ENCODE measurements around the gene WDR1.

Gene WDR1

DNA sequence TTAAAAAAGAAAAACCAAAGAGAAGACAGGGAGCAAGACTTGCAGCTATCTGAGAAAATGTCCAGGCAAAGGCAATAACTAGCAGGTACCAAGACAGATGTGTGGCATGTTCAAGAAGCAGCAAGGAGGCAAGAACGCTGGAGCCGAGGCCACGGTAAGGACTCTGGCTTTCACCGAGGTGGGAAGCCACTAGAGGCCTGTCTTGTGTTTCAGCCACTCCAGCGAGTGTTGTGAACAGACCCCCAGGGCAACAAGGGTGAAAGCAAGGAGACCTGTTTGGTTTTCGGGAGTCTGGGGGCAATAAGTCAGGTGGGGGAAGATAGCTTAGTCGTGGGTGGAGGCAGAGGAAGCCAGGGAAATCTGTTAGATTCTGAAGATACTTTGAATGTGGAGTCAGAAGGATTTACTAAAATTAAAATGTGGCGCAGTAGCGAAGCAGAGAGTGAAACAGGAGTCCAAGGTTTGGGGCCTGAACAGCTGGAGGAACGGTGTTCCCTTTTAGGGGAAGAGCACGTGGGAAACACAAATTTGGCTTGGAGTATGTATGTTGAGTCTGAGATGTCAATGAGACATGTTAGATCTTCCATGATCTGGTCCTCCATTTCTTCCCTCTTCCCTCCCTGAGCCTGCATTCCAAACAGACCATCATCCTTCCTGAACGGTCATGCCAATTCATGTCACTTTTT is 3.1 kb downstream of the WDR1 start:
- DNase-seq = no peak

- no peak for DNase-seq
These were observed 3.8 kb downstream of the WDR1 start for GRCh38 chr4:10112658-10113284.

- no peak for DNase-seq
These were observed 5.4 kb downstream of the WDR1 start for GRCh38 chr4:10111067-10111801.

- no peak for DNase-seq
These were observed 6.5 kb downstream of the WDR1 start for GRCh38 chr4:10109995-10110670.

- DNase-seq = no peak
These were observed 7.5 kb downstream of the WDR1 start for GRCh38 chr4:10108818-10109783.

DNA sequence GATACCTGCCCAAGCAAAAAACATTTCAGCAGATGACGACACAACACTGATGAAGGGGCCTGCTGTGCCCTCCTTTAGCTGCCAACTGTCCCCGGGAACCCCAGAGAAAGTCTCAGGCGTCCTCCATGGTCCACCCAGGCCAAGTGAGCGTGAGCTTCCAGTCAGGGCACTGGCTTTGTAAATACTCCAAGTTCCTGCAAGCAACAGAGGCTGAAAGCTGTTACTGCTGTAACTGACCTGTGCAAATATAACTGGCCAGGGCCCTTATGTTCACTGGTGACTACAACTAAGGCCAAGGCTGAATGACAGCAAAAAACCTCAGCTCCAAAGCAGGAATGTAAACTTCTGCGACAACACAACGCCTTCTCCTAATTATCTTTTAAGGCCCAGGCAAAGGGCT is 8.2 kb downstream of the WDR1 start:
- DNase-seq = no peak

GRCh38 chr4:10107111-10108091 is 9.2 kb downstream of the WDR1 start:
- no peak for DNase-seq

DNA sequence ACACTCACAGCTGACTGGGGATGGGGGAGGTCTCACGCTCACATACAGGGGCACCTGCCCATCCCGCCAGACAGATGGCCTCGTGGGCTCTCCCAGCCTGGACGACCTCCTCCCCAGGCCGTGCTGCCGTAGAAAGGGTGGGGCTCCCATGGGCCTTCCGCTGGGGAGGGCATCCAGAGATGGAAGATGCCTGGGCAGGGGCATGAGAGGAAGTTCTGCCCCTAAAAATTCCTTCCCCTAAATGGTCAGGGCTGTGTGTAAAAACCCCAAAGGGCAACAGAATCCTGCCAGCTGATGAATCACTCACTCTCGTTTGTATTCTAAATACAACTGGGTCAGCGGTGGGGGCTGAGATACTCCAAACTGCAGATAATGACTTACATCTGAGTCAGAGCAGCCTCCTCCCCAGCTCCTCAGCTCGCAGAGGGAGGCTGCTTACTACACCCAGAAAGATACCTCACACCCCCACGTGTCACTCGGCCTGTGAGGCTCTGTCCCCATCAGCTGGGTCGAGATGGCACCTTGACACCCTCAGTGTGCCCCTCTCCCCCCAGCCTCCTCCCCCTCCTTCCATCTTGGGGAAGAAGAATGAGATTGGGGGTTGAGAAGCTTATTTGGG is 10.1 kb downstream of the WDR1 start:
- DNase-seq = peak; percentile 54

DNA sequence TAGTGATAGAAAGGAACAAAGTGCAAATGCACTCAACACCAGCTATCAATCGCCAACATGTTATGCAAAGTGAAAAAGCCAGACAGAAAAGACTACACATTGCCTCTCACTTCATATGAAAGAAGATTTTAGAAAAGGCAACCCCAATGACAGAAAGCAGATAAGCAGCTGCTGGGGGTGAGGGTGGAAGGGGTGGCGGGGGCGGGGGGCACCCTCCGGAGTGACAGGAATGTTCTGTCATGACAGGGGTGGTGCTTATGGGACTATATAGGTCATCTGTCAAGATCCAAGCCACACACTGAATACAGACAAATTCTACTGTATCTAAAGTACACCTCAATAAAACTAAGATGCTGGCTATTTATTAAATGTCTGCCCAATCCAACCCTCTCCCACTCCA is 10.7 kb downstream of the WDR1 start:
- no peak for DNase-seq

- no peak for DNase-seq
These were observed 11.2 kb downstream of the WDR1 start for GRCh38 chr4:10105421-10105820.

DNA sequence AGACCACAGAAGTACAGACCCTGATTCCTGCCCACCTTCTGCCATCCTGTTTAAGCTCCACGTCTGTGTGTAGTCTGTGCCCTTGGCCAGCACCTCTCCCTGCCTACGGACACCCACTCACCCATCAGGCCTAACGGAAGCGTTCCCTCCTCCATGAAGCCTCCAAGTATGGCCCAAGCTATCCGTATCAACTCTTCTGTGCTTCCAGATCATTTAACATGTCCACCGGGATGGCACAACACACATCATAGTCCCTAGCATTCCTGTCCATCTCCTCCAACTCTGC is 11.7 kb downstream of the WDR1 start:
- no peak for DNase-seq

- DNase-seq = no peak
These were observed 12.2 kb downstream of the WDR1 start for GRCh38 chr4:10104211-10104990.

- DNase-seq = no peak
These were observed 13.9 kb downstream of the WDR1 start for GRCh38 chr4:10102474-10103332.

DNA sequence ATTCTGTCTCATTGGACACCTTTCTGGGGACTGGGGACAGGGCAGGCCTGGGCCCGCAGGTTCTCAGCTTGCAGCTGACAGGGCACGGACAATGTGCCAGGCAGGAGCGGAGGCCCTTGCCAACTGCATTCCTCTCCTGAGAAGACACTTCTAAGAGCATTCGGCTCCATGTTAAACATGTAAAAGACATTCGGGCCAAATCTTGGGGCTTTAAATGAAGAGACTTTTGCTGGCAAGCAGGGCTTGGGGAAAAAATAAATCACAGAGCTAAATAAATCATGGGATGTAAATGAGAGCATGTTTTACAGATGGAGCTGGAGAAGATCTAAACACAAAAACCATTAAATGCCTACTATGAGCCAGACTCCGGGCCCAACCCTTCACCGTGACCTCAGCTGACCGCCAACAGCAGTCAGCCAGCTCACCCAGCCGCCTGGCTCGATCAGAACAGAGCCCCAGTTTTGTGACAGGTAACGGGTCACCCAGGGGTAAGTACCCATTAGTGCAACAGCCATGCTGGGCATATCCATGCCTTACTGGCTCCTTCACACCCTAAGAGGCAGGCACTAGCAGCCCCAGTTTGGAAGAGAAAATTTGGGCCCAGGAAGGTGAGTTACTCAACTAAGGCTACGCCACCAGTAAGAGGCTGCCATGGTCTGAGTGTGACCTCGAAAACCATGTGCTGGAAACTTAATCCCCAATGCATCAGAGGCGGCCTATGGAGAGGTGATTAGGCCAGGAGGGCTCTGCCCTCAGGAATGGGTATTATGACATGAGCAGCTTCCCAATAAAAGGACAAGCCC is 14.7 kb downstream of the WDR1 start:
- no peak for DNase-seq

- peak; percentile 24 for DNase-seq
These were observed 15.8 kb downstream of the WDR1 start for GRCh38 chr4:10100734-10101216.

GRCh38 chr4:10099499-10100325 is 16.9 kb downstream of the WDR1 start:
- DNase-seq = no peak

- no peak for DNase-seq
These were observed 17.8 kb downstream of the WDR1 start for GRCh38 chr4:10098780-10099160.

Measured in CD4-positive, alpha-beta T cell treated with Interferon gamma for 1 hour (primary cell).